HepG2 (cell line): ENCODE data around the gene FRMD8. TPM values are rescaled to one million over a fixed set of nuclear protein-coding genes. Genes with fewer than 3 reads are reported as not detected.

Experiments used
- BCL6 ChIP-seq: IDR thresholded peaks from 2 replicates; pipeline ENCODE4 v1.6.1; 2016; ENCODE audit warnings: missing genetic modification reagents, missing compliant biosample characterization
- HNF1A ChIP-seq, 2 experiments: sonication (generic) in 1 of 2; formaldehyde crosslinking in 1 of 2; IDR thresholded peaks; 2 replicates each; pipeline versions ENCODE4 v1.4.0 to v1.6.1; 2016 to 2020; ENCODE audit warnings: borderline replicate concordance in 1 of 2, low read depth in 1 of 2, mild to moderate bottlenecking in 1 of 2, missing genetic modification reagents in 1 of 2
- KDM3A ChIP-seq: IDR thresholded peaks from 2 replicates; pipeline ENCODE4 v1.6.1; 2018; ENCODE audit warnings: low read depth, missing compliant biosample characterization
- LCORL ChIP-seq, 2 experiments: fragments of 450-650 bp in 1 of 2; sonication (generic) in 1 of 2; formaldehyde crosslinking in 1 of 2; IDR thresholded peaks; 2 replicates each; pipeline versions ENCODE4 v1.5.0 to v1.6.1; 2017 to 2020; ENCODE audit warnings: antibody characterized with exemption in 1 of 2, missing genetic modification reagents in 1 of 2
- MAX ChIP-seq: IDR thresholded peaks from 2 replicates; pipeline ENCODE4 v1.6.1; 2012; ENCODE audit warnings: inconsistent platforms
- POLR2G ChIP-seq: fragments of 200-400 bp; formaldehyde crosslinking; IDR thresholded peaks from 2 replicates; pipeline ENCODE4 v1.6.1; 2018; ENCODE audit warnings: mild to moderate bottlenecking, low read depth, low read length, moderate library complexity
- SKI ChIP-seq: fragments of 450-650 bp; IDR thresholded peaks from one replicate; pipeline ENCODE4 v1.6.1; 2018; ENCODE audit warnings: mild to moderate bottlenecking; ENCODE audit not compliant: partially characterized antibody
- TAF1 ChIP-seq: sonication (generic); formaldehyde crosslinking; IDR thresholded peaks from 2 replicates; pipeline ENCODE4 v1.4.0; 2020; ENCODE audit warnings: missing genetic modification reagents
- YEATS4 ChIP-seq: sonication (generic); formaldehyde crosslinking; IDR thresholded peaks from 2 replicates; pipeline ENCODE4 v1.4.0; 2020; ENCODE audit warnings: missing genetic modification reagents, borderline replicate concordance
- ZNF160 ChIP-seq: sonication (generic); formaldehyde crosslinking; IDR thresholded peaks from 2 replicates; pipeline ENCODE4 v1.8.0; 2022; ENCODE audit warnings: mild to moderate bottlenecking, inconsistent platforms, missing genetic modification reagents
- ZNF281 ChIP-seq: sonication (generic); formaldehyde crosslinking; IDR thresholded peaks from 2 replicates; pipeline ENCODE4 v1.4.0; 2020; ENCODE audit warnings: missing genetic modification reagents, borderline replicate concordance
- ZNF687 ChIP-seq: sonication (generic); formaldehyde crosslinking; IDR thresholded peaks from 2 replicates; pipeline ENCODE4 v1.5.1; 2020; ENCODE audit warnings: mild to moderate bottlenecking, missing genetic modification reagents, moderate library complexity
- ZNF710 ChIP-seq: sonication (generic); formaldehyde crosslinking; IDR thresholded peaks from 2 replicates; pipeline ENCODE4 v1.5.0; 2020; ENCODE audit warnings: mild to moderate bottlenecking, missing genetic modification reagents, borderline replicate concordance
- ZNF713 ChIP-seq: sonication (generic); formaldehyde crosslinking; IDR thresholded peaks from 2 replicates; pipeline ENCODE4 v1.4.0; 2020; ENCODE audit warnings: mild to moderate bottlenecking, missing genetic modification reagents
- polyA plus RNA-seq, 8 experiments: library from polyadenylated mRNA; depleted of rRNA in 3 of 8; stranded (reverse) in 7 of 8; unstranded in 1 of 8; fragments of >200 nt; fragmentation: Illumina TruSeq in 4 of 8; extraction: Trizol in 4 of 8; gene quantifications; 2 replicates each; pipeline versions ENCODE4 v1.2.1 to v1.2.3, GENCODE V29; 2011 to 2016; ENCODE audit warnings: low read depth in 4 of 8, missing spikeins in 1 of 8, mixed read lengths in 1 of 8; ENCODE audit not compliant: insufficient read depth in 1 of 8
- total RNA-seq, 5 experiments: library from RNA; depleted of rRNA; stranded (reverse); fragments of >200 nt; fragmentation: Illumina TruSeq; extraction: Trizol; gene quantifications; 2 replicates each; pipeline ENCODE4 v1.2.3, GENCODE V29; 2016; ENCODE audit warnings: low read depth in 1 of 5

Gene FRMD8
- total and polyA plus RNA-seq, 2 of the 13 experiments (the other 11 are each of a cell fraction or from before 2014, with no cell fraction given), result 5.8 to 20.6 TPM

- peak; percentile 77 for TF ChIP-seq ZNF687 (CRISPR knock-in tag)
- TF ChIP-seq KDM3A, result 0 out of 2 replicates have a peak, but pooled peaks have one; percentile 21
- peak; percentile 38; the same call in 1 of the 2 replicates for TF ChIP-seq ZNF710 (CRISPR knock-in tag)
- TF ChIP-seq ZNF160 (CRISPR knock-in tag), result 0 out of 2 replicates have a peak, but pooled peaks have one; percentile 4
- TF ChIP-seq TAF1 (CRISPR knock-in tag), result peak; percentile 51
- TF ChIP-seq YEATS4 (CRISPR knock-in tag), result peak; percentile 58; the same call in 1 of the 2 replicates
- TF ChIP-seq MAX, result peak; percentile 82
- peak; percentile 75; the same call in 1 of the 2 replicates for TF ChIP-seq ZNF281
- TF ChIP-seq LCORL (IDR thresholded peaks at IDR 0.05), result 0 out of 2 replicates have a peak, but pooled peaks have one; percentile 10
- TF ChIP-seq LCORL (CRISPR knock-in tag; IDR thresholded peaks at IDR 0.05), result peak; percentile 91
- no peak for TF ChIP-seq HNF1A (IDR thresholded peaks at IDR 0.05; ENCODE audit: low read depth)
- TF ChIP-seq HNF1A (CRISPR knock-in tag; IDR thresholded peaks at IDR 0.05; ENCODE audit: borderline replicate concordance), result peak; percentile 55; the same call in 1 of the 2 replicates
- TF ChIP-seq POLR2G, result peak; percentile 45; the same call in 1 of the 2 replicates
- peak; percentile 4; the same call in 1 of the 2 replicates for TF ChIP-seq BCL6
- TF ChIP-seq ZNF713, result no peak
- peak; percentile 64 for TF ChIP-seq SKI
Observed at GRCh38 chr11:65357856-65358356, 28.5 kb upstream of the FRMD8 start (continued).
